Liver (tissue), 9 donors: ENCODE results near the gene DIO3. TPM values are rescaled to one million over a fixed set of nuclear protein-coding genes. Genes with fewer than 3 reads are reported as not detected.
A peak's percentile ranks its signal among the peaks of the same experiment; 100 is the strongest.

ENCODE experiments used
- DNase-seq: peaks from one replicate; pipeline ENCODE4 v3.0.0-alpha.2; 2017; ENCODE audit warnings: low spot score
- H3K27ac ChIP-seq, 2 donors: one replicate each; pipeline ENCODE4 v1.7.0; 2013; ENCODE audit warnings: inconsistent platforms in 2 of 2, low read length in 2 of 2, control low read depth in 1 of 2, low read depth in 1 of 2, mild to moderate bottlenecking in 1 of 2
- H3K27me3 ChIP-seq, 4 donors: one replicate each; pipeline versions ENCODE4 v1.6.1 to v1.7.0; 2013; ENCODE audit warnings: low read length in 3 of 4, inconsistent platforms in 1 of 4, mild to moderate bottlenecking in 1 of 4, moderate library complexity in 1 of 4; ENCODE audit not compliant: control insufficient read depth in 4 of 4, insufficient read depth in 4 of 4
- H3K36me3 ChIP-seq, 4 donors: one replicate each; pipeline versions ENCODE4 v1.6.1 to v1.7.0; 2013; ENCODE audit warnings: low read length in 3 of 4, mild to moderate bottlenecking in 3 of 4, low read depth in 1 of 4, moderate library complexity in 1 of 4; ENCODE audit not compliant: control insufficient read depth in 4 of 4, insufficient read depth in 3 of 4
- H3K4me1 ChIP-seq, 4 donors: one replicate each; pipeline versions ENCODE4 v1.6.1 to v1.7.0; 2013; ENCODE audit warnings: low read length in 3 of 4, mild to moderate bottlenecking in 3 of 4, moderate library complexity in 1 of 4; ENCODE audit not compliant: control insufficient read depth in 4 of 4, insufficient read depth in 4 of 4
- H3K4me3 ChIP-seq, 3 donors: one replicate each; pipeline versions ENCODE4 v1.6.1 to v1.7.0; 2013; ENCODE audit warnings: low read length in 3 of 3, control low read depth in 1 of 3, low read depth in 1 of 3, mild to moderate bottlenecking in 1 of 3
- H3K9ac ChIP-seq, 2 donors: one replicate each; pipeline ENCODE4 v1.7.0; 2013; ENCODE audit warnings: low read length in 2 of 2, mild to moderate bottlenecking in 2 of 2, moderate library complexity in 2 of 2, control low read depth in 1 of 2, low read depth in 1 of 2
- H3K9me3 ChIP-seq, 4 donors: one replicate each; pipeline versions ENCODE4 v1.6.1 to v1.7.0; 2013; ENCODE audit warnings: low read length in 3 of 4; ENCODE audit not compliant: control insufficient read depth in 4 of 4
- EGR1 ChIP-seq, 2 donors: IDR thresholded peaks; 2 replicates each; pipeline ENCODE4 v1.6.1; 2016 to 2018; ENCODE audit warnings: antibody characterized with exemption in 2 of 2, low read depth in 2 of 2
- FOXA1 ChIP-seq: IDR thresholded peaks from 2 replicates; pipeline ENCODE4 v1.6.1; 2016; ENCODE audit warnings: antibody characterized with exemption
- FOXA2 ChIP-seq: IDR thresholded peaks from 2 replicates; pipeline ENCODE4 v1.6.1; 2016; ENCODE audit warnings: antibody characterized with exemption
- GABPA ChIP-seq, 2 donors: IDR thresholded peaks in 1 of 2; conservative IDR thresholded peaks in 1 of 2; 2 replicates each; pipeline ENCODE4 v1.6.1; 2016; ENCODE audit warnings: antibody characterized with exemption in 2 of 2, mild to moderate bottlenecking in 1 of 2, moderate library complexity in 1 of 2
- HNF4A ChIP-seq, 2 donors: conservative IDR thresholded peaks; 2 replicates each; pipeline ENCODE4 v1.6.1; 2016; ENCODE audit warnings: antibody characterized with exemption in 2 of 2, mild to moderate bottlenecking in 2 of 2
- JUND ChIP-seq, 2 donors: IDR thresholded peaks; 2 replicates each; pipeline ENCODE4 v1.6.1; 2016; ENCODE audit warnings: antibody characterized with exemption in 2 of 2
- NR2F2 ChIP-seq: IDR thresholded peaks from 2 replicates; pipeline ENCODE4 v1.6.1; 2016; ENCODE audit warnings: antibody characterized with exemption
- RAD21 ChIP-seq, 2 donors: IDR thresholded peaks; 2 replicates each; pipeline ENCODE4 v1.6.1; 2016; ENCODE audit warnings: antibody characterized with exemption in 2 of 2, mild to moderate bottlenecking in 2 of 2
- RXRA ChIP-seq, 2 donors: IDR thresholded peaks; 2 replicates each; pipeline ENCODE4 v1.6.1; 2017 to 2018; ENCODE audit warnings: antibody characterized with exemption in 2 of 2, mild to moderate bottlenecking in 1 of 2
- TAF1 ChIP-seq: conservative IDR thresholded peaks from 2 replicates; pipeline ENCODE4 v1.6.1; 2016; ENCODE audit warnings: antibody characterized with exemption, mild to moderate bottlenecking
- YY1 ChIP-seq: IDR thresholded peaks from 2 replicates; pipeline ENCODE4 v1.6.1; 2016; ENCODE audit warnings: antibody characterized with exemption, mild to moderate bottlenecking
- WGBS: extraction: QIAGEN DNeasy Blood & Tissue Kit; methylation state at CpG from one replicate; pipeline ENCODE4 v1.1.7; 2013; 5-methylcytosine and 5-hydroxymethylcytosine counted together
- polyA plus RNA-seq, 2 donors: library from polyadenylated mRNA; stranded (reverse) in 1 of 2; unstranded in 1 of 2; fragments of 200-250 nt in 1 of 2; fragments of >200 nt in 1 of 2; fragmentation: Nextera tagmentation in 1 of 2; extraction: Ambion mirVana in 1 of 2; gene quantifications; one replicate each; pipeline versions ENCODE4 v1.2.1 to v1.2.3, GENCODE V29; 2013 to 2015
- total RNA-seq, 2 donors: library from RNA; depleted of rRNA; stranded (reverse); fragments of >200 nt; gene quantifications; one replicate each; pipeline ENCODE4 v1.2.3, GENCODE V29; 2014
- TF ChIP-seq, protein P1 (sequence below): fragments of 150-350 bp; IDR thresholded peaks from 2 replicates; pipeline ENCODE4 v1.5.1; 2017; ENCODE audit warnings: improper control_type of control experiment, low read depth, low read length; ENCODE audit not compliant: missing input control
- TF ChIP-seq, protein P2 (sequence below): IDR thresholded peaks from 2 replicates; pipeline ENCODE4 v1.6.1; 2016; ENCODE audit warnings: antibody characterized with exemption
- TF ChIP-seq, protein P3 (sequence below): IDR thresholded peaks from 2 replicates; pipeline ENCODE4 v1.6.1; 2016; ENCODE audit warnings: antibody characterized with exemption, mild to moderate bottlenecking
- TF ChIP-seq, protein P4 (sequence below): IDR thresholded peaks from 2 replicates; pipeline ENCODE4 v1.6.1; 2016; ENCODE audit warnings: antibody characterized with exemption
- donor health status: healthy.
- donor health status: healthy.
- donor health status: healthy.
- donor health status: healthy.
- donor health status: healthy.

The DIO3 gene
- total and polyA plus RNA-seq, 4 donors: 0.17 to 9.3 (median 0.51) TPM; not detected in 1

DNA sequence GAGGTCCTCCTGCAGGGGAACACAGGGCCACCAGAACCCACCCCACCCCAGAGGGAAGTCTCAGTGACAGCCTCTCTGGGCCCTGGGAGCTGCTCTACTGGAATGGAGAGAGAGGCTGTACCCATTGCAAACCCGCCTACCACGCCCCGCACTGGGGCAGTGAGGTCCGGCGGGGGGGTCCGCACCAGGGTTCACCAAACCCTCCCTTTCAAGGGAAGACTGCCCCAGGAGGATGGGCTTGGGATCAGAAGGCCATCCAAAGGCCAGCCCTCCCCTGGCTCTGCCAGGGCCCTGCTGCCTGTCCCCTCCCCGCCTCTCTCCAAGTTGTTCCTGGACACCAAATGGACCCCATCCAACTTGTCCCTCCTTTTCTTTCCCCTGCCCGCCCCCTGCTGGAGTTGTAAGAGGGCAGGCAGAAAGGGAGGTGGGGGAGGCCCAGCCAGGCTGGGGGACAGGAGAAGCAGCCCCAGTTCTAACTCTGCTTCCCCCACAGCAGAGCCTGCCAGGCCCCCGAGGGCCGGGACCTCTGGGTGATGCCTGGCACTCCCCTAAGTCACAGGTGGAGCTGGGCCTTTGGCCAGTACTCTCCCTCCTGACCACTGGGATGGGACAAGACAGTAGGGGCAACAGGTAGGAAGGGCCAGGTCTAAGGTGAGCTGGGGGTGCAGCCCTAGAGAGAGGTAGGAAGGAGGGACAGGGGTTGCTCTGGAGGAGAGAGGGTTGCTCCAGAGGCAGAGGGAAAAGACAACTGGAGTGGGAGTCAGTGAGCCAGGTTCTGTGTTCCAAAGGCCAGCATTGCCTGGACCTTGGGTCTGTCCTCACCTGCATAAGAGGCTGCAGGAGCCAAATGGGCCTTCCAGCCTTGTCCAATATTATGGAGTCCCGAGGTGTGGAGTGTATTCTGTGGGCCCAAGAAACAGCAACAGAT, 3.2 kb upstream of the DIO3 start:
- no peak overlapping the region for H3K9ac ChIP-seq
- no peak overlapping the region for H3K4me3 ChIP-seq
- peaks cover 7 to 13% (median 9%) of the 10 kb centered on the region in 4 donors for H3K9me3 ChIP-seq
- H3K4me1 ChIP-seq: peaks cover 0 to 21% (median 10%) of the 10 kb centered on the region in 4 donors
- TF ChIP-seq RAD21 (IDR thresholded peaks at IDR 0.05): peak; percentile 65 to 70
- no peak for TF ChIP-seq TAF1
- TF ChIP-seq YY1: no peak
- TF ChIP-seq RXRA (IDR thresholded peaks at IDR 0.05): no peak
- TF ChIP-seq, protein P1, sequence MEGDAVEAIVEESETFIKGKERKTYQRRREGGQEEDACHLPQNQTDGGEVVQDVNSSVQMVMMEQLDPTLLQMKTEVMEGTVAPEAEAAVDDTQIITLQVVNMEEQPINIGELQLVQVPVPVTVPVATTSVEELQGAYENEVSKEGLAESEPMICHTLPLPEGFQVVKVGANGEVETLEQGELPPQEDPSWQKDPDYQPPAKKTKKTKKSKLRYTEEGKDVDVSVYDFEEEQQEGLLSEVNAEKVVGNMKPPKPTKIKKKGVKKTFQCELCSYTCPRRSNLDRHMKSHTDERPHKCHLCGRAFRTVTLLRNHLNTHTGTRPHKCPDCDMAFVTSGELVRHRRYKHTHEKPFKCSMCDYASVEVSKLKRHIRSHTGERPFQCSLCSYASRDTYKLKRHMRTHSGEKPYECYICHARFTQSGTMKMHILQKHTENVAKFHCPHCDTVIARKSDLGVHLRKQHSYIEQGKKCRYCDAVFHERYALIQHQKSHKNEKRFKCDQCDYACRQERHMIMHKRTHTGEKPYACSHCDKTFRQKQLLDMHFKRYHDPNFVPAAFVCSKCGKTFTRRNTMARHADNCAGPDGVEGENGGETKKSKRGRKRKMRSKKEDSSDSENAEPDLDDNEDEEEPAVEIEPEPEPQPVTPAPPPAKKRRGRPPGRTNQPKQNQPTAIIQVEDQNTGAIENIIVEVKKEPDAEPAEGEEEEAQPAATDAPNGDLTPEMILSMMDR: peak; percentile 27
- 84% methylated on average over 11 of the region's 11 CpGs for WGBS
- no peak overlapping the region for H3K27ac ChIP-seq
- DNase-seq: no peak
- H3K36me3 ChIP-seq: no peaks in the 10 kb centered on the region
- H3K27me3 ChIP-seq: peaks cover 0 to 9% (median 6%) of the 10 kb centered on the region in 4 donors

DNA sequence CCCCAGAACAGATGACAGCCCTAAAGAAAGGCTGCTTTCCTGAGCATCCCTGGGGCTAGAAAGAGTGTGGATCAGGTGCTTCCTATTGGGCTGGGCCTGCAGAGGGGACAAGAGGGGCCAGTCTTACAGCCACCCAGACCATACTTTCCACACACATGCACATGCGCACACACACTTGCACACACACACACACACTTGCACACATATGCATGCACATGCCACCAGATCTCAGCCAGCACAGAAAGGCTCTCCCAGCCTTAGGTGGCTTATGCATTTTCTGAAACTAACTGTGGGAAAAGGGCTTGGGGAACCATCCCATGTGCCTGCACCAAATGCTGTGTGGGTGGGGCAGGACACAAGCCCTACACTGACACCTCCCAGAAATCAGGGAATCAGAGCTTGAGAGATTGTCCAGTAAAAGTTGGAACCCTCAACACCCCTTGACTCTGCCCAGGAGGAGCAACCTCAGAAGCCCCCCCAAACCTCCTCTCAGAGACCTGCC, 2.5 kb upstream of the DIO3 start:
- H3K4me3 ChIP-seq: no peak overlapping the region
- H3K9me3 ChIP-seq: peaks cover 7 to 13% (median 9%) of the 10 kb centered on the region in 4 donors
- TF ChIP-seq FOXA2: no peak
- TF ChIP-seq, protein P2, sequence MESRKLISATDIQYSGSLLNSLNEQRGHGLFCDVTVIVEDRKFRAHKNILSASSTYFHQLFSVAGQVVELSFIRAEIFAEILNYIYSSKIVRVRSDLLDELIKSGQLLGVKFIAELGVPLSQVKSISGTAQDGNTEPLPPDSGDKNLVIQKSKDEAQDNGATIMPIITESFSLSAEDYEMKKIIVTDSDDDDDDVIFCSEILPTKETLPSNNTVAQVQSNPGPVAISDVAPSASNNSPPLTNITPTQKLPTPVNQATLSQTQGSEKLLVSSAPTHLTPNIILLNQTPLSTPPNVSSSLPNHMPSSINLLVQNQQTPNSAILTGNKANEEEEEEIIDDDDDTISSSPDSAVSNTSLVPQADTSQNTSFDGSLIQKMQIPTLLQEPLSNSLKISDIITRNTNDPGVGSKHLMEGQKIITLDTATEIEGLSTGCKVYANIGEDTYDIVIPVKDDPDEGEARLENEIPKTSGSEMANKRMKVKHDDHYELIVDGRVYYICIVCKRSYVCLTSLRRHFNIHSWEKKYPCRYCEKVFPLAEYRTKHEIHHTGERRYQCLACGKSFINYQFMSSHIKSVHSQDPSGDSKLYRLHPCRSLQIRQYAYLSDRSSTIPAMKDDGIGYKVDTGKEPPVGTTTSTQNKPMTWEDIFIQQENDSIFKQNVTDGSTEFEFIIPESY: no peak
- TF ChIP-seq, protein P3, sequence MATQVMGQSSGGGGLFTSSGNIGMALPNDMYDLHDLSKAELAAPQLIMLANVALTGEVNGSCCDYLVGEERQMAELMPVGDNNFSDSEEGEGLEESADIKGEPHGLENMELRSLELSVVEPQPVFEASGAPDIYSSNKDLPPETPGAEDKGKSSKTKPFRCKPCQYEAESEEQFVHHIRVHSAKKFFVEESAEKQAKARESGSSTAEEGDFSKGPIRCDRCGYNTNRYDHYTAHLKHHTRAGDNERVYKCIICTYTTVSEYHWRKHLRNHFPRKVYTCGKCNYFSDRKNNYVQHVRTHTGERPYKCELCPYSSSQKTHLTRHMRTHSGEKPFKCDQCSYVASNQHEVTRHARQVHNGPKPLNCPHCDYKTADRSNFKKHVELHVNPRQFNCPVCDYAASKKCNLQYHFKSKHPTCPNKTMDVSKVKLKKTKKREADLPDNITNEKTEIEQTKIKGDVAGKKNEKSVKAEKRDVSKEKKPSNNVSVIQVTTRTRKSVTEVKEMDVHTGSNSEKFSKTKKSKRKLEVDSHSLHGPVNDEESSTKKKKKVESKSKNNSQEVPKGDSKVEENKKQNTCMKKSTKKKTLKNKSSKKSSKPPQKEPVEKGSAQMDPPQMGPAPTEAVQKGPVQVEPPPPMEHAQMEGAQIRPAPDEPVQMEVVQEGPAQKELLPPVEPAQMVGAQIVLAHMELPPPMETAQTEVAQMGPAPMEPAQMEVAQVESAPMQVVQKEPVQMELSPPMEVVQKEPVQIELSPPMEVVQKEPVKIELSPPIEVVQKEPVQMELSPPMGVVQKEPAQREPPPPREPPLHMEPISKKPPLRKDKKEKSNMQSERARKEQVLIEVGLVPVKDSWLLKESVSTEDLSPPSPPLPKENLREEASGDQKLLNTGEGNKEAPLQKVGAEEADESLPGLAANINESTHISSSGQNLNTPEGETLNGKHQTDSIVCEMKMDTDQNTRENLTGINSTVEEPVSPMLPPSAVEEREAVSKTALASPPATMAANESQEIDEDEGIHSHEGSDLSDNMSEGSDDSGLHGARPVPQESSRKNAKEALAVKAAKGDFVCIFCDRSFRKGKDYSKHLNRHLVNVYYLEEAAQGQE: no peak
- TF ChIP-seq HNF4A (conservative IDR thresholded peaks at IDR 0.05): no peak
- TF ChIP-seq GABPA (IDR thresholded peaks at IDR 0.05 in 1 of 2, conservative IDR thresholded peaks at IDR 0.05 in 1 of 2): no peak
- TF ChIP-seq, protein P1: no peak
- TF ChIP-seq RXRA (IDR thresholded peaks at IDR 0.05): no peak
- TF ChIP-seq NR2F2: no peak
- TF ChIP-seq EGR1 (IDR thresholded peaks at IDR 0.05; ENCODE audit: low read depth in 2 of 2): no peak
- no peak for TF ChIP-seq FOXA1
- no peak for TF ChIP-seq YY1
- TF ChIP-seq, protein P4, sequence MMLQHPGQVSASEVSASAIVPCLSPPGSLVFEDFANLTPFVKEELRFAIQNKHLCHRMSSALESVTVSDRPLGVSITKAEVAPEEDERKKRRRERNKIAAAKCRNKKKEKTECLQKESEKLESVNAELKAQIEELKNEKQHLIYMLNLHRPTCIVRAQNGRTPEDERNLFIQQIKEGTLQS: no peak
- no peak for TF ChIP-seq JUND (IDR thresholded peaks at IDR 0.05)
- no peak for TF ChIP-seq TAF1
- H3K27ac ChIP-seq: no peak overlapping the region
- H3K9ac ChIP-seq: no peak overlapping the region
- H3K36me3 ChIP-seq: no peaks in the 10 kb centered on the region
- WGBS: 96% methylated on average over 1 of the region's 1 CpG
- peaks cover 0 to 10% (median 8%) of the 10 kb centered on the region in 4 donors for H3K27me3 ChIP-seq
- H3K4me1 ChIP-seq: peaks cover 0 to 21% (median 10%) of the 10 kb centered on the region in 4 donors
- no peak for DNase-seq
